HG03066 (cell line): ENCODE results near the gene NAA80.
A peak's percentile ranks its signal among the peaks of the same experiment; 100 is the strongest.

Experiments used
- ATAC-seq: cut with Tn5 transposase; IDR thresholded peaks from one replicate; pipeline ENCODE4 v1.9.1; 2021; ENCODE audit warnings: low read depth; ENCODE audit not compliant: unreplicated experiment

The NAA80 gene

GRCh38 chr3:50331364-50331907, 32.2 kb upstream of the NAA80 start:
- no peak for ATAC-seq

DNA sequence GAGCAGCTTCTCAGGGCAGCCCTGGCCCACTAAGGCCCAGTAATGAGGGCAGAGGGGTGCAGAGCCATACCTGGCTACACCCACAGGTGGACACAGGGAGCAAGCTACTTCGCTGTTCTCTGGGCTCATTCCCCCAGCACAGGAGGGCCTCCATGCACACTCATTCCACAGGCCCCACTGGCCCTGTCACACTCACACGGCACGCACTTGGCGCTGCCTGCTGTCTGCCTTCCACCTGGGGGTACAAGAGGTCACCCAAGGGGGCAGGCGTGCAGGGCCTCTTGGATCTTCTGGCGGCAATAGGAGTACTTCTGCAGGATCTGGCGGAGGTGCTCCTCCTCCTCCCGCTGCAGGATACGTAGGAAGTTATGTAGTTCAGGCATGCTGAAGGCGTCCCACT, 31.1 kb upstream of the NAA80 start:
- no peak for ATAC-seq

DNA sequence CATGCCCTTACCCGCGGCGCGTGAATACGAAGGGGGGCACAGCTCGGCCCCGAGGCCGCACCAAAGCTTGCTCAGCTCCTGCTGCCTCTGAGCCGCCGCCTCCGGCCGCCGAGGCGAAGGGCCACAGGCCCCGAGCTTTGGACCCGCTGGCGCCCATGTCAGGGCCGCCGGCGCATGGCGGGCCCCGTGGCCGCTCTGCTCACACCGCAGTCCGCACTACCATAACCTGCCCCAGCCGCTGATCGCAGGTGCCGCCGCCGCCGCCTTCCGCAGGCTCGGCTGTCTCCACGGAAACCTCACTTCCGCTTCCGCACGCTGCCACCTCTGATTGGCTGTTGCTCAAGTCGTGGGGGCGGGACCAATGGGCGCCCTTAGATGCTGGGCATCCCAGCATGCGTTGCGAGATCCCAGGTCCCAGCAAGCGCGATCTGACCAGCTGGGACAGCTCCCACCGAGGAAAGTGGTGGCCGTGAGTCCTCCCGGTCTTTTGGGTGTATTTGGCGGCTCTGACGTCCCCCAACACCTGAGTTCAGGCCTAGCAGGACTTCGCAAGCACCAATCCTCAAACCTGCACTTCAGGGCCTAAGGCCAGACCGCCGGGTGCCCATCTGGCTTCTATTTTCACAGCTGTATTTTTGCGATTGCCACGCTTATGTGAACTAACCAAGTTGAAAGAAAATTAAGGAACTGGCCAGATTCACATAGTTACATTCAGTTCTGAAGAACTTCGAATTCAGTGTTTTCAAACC, 28.9 kb upstream of the NAA80 start, which contains the start of gene TUSC2:
TSS of gene TUSC2 (minus strand) at position 281 of the 749 bp plus-strand sequence. CDS start at position 157, 124 bp downstream.
- ATAC-seq, result peak; percentile 95

- no peak for ATAC-seq
These were observed 27.9 kb upstream of the NAA80 start for GRCh38 chr3:50327129-50327528.

- no peak for ATAC-seq
These were observed 27.0 kb upstream of the NAA80 start for GRCh38 chr3:50326182-50326541.

GRCh38 chr3:50325497-50326181, 26.4 kb upstream of the NAA80 start:
- no peak for ATAC-seq

DNA sequence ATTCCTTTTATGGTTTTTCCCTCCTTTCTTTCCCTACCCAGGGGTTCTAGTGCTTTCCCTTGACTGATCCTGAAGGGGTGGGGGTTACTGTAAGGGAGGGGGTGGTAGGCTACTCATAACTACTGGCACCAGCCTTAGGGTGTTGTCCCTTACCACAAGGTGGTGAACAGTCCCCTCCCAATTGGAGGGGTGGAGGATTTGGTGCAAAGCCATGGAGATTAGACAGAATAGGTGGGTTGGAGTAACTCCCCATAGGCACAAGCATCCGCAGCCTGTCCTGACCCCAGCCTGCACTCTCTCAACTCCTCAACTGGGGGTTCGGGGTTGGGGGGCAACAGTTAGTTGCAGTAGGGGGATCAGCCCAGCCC, 25.9 kb upstream of the NAA80 start:
- ATAC-seq, result no peak

- no peak for ATAC-seq
These were observed 25.3 kb upstream of the NAA80 start for GRCh38 chr3:50324351-50325112.

DNA sequence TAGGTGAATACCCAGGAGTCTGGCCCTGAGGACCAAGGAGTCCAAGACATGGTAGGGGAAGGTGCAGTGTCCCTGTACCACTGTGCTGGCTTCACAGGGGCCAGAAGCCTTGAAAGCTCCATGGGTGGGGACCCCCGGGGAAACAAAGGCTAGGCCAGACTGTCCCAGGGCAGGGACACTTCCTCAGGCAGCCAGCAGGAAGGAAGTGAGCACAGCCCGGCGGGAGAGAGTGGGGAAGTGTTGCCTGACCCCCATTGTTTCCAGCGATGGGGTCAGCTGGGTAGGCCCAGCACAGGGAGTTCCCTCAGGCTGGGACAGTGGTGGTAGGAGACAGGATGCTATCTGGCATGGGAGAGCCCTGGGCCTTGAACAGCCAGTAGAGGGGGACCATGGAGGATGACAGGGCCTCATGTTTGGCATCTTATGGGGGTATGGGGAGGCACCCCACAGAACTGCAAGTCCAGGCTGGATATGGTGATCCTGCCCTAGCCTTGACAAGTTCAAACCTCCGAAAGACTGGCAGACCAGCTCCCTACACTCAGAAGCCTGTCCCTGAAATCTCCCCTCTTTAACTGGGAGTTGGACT, 24.5 kb upstream of the NAA80 start:
- no peak for ATAC-seq

DNA sequence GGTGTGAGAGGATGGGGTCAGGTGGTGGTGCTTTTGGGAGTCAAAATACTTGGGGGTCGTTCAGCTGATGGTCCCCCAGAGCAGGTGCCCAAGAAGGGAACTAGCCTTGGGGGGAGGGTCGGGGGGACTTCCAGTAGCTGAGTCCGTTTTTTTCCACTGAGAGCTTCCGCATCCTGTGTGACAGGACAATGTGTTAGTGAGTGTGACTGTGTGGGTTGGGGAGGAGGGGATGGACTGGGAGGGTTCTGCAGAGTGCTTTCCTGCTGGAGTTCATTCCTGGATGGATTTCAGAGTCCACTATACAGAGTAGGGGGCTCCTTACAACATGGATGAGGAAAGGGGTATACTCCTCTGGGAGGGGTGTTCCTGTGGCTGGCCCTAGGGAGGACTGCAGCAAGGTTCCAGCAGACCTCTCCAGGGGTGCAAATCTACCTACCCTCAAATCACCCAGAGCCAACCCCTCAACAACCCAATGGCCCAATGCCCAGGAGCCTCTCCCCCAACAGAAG, 23.9 kb upstream of the NAA80 start:
- ATAC-seq, result no peak

DNA sequence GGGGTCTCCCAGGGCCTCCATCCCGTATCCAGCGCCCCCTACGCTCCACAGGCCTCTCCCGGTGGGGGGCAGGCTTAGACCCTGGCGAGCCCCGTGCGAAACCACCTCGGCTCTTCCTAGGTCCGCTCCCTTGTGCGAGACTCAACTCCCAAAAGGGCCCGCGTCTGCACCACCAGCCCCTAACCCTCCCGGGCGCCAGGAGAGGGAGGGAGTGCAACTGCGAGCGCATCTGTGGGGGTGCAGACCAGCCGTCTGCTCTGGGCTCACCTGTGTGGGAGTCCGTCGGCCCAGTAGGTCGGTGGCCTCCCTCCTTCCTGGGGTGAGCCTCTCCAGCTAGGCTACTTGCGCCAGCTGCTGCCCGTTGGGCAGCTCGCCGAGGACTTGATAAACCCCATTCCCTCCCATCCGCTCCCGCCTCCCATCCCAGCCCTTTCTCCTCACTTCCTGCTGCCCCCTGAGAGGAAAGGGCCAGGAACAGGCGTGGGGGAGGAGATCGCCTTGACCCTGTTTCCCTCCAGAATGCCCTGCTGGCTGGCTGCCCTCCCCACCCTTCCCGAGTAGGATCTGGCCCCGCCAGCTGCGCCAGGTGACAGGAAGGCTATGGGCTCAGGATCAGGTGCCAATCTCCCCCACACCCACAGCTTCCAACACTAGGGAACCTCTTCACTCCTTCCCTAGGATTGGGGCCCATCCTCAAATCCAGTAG, 23.3 kb upstream of the NAA80 start, which contains the start of gene HYAL2:
TSS of gene HYAL2 (minus strand) at position 360 of the 706 bp plus-strand sequence. CDS start 2,256 bp downstream, outside the sequence.
- ATAC-seq, result no peak

GRCh38 chr3:50322115-50322385, 22.8 kb upstream of the NAA80 start:
- ATAC-seq, result no peak

DNA sequence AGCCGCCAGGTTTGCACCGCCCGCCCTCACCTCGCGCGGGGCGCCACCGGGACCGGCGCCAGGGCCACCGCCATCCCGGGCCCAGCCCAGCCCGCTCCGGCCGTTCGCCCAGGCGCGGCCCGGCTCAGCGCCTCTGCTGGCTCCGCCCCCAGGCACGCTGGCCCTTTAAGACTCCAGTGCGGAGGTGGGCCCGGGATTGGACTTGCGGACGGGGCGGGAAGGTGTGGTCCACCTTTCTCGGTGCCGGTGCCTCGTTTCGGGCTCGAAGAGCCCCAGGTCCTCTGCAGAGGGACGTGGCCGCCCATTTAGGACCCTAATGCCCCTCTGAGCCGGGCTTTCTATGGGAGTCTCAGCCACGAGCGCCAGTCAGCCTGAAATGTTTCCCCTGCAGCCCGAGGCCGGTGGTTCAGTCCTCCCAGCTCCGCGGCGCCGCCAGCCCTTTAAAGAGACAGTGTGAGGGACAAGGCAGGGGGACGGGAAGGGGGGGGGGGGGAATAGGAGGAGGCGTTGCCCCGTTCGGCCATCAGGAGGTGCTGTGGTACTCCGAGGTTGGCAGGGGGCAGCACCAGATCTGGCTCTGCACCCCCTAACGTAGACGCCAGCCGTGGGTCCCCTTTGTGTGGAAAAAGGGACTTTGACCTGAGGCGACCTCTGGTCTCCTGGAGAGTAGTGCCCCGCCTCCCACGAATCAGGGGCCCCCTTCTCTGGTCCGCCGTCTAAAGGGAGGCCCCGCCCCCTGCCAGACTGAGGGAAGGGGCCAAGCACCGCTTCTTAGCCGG, 22.3 kb upstream of the NAA80 start:
- peak; percentile 82 for ATAC-seq

DNA sequence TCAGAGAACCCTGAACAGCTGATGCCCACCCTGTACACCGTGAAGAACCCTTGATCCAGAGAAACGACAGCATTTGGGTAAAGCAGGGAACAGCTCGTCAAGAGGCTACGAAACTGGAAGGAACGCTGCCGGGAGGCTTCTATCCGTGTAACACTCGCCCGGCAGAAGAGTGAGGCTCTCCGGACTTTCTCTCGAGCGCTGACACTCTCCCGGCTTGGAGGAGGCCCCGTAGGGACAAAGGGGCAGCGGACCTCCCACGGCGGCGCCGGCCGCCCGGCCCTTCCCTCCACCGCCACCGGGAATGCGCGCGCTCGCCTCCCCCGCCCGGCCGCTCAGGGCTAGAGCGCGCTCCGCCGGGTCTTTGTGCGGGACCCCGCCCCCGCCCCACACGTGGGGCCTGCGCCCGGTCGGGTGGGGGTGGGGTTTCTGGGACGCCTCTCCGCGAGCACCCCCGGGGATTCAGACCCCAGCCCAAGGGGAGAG, 21.7 kb upstream of the NAA80 start:
- ATAC-seq, result peak; percentile 45

DNA sequence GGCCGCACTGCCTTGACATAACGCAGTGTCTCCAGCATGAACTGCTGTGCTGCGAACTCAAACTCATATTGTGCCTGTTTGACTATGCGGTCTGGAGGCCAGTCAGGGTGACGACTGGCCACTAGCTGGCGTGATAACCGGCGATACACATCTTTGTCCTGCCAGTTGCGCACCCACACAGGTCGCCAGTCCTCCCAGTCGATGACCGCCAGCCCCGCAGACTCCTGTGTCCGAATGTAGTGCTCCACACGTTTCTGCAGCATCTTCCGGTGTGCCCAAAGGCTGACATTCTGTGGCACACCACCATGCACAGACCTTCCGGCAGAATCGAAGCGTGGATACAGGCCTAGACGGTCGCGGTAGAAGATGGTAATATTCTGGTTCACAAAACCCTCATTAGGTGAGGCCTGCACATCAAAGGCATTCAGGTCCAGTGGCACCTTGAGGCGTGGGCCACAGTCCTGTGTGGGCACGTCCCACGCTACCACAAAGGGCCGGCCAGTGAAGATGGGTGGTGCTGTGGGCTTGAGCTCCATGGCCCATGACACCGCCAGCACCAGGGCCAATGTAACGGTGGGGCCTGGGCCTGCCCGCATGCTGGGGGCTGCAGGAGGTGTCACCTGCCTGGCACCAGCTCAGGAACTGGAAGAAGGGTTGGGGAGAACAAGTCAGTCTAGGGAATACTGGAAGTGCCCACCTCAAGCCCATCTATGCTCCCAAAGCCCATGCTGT, 20.9 kb upstream of the NAA80 start:
- no peak for ATAC-seq

DNA sequence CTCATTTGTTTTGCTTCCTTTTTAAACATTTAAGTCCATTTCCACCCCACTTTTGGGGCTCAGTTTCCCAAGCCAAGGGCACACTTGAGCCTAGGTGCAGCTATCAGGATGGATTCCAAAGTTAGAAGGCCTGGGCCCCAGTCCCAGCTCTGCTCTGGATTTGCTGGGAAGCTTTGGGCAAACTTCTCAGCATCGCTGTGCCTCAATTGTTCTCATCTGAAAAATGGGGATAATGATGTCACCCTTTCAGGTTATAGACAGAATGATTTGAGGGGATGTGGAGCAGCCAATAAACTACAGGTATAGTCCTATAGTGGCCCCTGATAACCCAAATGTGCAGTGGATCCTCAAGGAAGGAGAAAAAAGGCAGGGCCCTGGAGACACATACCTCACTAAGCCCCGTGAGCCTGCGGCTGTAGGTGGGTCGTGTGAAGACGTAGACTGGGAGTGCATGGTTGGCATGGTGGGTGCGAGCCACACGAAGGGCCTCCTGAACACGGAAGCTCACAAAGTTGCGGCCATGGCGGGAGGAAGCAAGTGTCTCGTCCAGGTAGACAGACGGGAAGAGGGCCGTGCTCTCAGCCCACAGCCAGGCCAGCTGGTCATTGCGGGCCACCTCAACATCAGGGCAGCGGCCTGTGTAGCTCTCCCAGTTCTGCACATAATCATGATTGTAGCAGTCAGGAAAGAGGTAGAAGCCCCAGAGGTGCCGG, 20.1 kb upstream of the NAA80 start:
- no peak for ATAC-seq

DNA sequence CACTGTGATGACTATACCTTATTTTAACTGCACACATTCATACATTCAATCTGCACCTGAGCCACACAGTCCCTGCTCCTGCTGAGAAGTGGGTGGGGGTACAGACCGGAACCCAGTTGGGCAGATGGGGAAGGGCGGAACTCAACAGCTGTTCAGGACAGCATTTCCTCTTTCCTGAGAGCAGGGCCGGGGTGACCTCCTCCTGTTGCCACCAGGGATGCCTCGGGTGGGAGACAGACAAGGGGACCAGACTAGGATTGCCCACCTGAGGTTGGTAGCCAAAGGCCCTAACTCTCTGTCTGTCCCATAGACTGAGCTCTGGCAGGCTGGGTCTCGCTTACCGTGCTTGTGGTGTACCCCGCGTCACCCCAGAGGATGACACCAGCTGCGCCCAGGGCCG, 19.4 kb upstream of the NAA80 start:
- no peak for ATAC-seq

DNA sequence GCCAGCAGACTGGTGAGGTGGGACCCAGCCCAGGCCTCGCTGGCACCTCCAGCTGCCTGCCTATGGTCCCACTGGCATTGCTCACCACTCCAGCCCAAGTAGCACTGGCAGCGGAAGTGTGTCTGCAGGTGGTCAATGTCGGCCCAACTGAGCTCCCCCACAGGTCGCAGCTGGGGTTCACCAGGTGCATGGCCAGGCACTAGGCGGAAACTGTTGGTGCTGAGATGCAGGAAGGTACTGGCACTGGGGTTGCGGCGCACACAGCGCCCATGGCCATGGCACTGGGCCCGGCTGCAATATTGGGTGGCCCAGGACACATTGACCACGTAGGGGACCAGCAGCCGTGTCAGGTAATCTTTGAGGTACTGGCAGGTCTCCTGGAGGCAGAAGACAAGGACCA, 19.0 kb upstream of the NAA80 start:
- ATAC-seq, result no peak
